ENCODE measurements around the gene PGGT1B. TPM values are rescaled to one million over a fixed set of nuclear protein-coding genes. Genes with fewer than 3 reads are reported as not detected.

PGGT1B gene
- total RNA-seq, 1 donor from 2014 or later, result 4.6 TPM

DNA sequence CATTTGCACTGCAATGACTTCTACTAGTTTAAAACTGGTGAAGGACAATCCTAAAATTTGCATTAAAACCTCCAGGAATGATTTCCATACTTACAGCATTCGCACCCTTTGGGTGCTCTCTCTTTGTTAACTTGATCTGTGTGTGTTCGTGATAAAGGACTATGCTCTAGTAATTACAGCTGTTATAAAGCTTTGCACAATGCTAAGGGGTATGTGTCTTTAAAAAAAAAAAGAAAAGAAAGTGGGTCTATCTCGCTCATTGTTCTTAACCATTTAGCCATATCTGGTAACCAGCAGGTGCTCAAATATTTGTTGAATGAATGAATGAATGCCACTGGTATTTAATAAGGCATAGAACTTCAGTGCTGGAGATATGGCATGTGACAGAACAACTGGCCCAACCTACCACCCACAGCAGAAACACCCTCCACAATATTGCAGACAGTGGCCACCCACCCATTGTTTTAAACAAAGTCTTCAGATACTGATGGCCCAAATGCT lies 101.7 kb downstream of the PGGT1B start:
- DNase-seq (ENCODE audit: low read depth), result no peak
- TF ChIP-seq, protein P1, sequence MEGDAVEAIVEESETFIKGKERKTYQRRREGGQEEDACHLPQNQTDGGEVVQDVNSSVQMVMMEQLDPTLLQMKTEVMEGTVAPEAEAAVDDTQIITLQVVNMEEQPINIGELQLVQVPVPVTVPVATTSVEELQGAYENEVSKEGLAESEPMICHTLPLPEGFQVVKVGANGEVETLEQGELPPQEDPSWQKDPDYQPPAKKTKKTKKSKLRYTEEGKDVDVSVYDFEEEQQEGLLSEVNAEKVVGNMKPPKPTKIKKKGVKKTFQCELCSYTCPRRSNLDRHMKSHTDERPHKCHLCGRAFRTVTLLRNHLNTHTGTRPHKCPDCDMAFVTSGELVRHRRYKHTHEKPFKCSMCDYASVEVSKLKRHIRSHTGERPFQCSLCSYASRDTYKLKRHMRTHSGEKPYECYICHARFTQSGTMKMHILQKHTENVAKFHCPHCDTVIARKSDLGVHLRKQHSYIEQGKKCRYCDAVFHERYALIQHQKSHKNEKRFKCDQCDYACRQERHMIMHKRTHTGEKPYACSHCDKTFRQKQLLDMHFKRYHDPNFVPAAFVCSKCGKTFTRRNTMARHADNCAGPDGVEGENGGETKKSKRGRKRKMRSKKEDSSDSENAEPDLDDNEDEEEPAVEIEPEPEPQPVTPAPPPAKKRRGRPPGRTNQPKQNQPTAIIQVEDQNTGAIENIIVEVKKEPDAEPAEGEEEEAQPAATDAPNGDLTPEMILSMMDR (conservative IDR thresholded peaks at IDR 0.05; ENCODE audit: low read depth, low read length), result no peak
- H3K4me3 ChIP-seq (ENCODE audit: low read depth, low read length), result no peak overlapping the region

Other genes starting within 250 kb of the PGGT1B start
- gene TRIM36, start 93.0 kb downstream of the PGGT1B start, total RNA-seq, result 3.9 and 4.8 TPM in 2 replicates
- 10.0 and 11.7 TPM in 2 replicates for gene CCDC112, start 33.8 kb upstream of the PGGT1B start, total RNA-seq

Data from epithelial cell of proximal tubule (primary cell).